ENCODE measurements around the gene NTSR1. TPM values are rescaled to one million over a fixed set of nuclear protein-coding genes. Genes with fewer than 3 reads are reported as not detected.
A peak's percentile ranks its signal among the peaks of the same experiment; 100 is the strongest.

The NTSR1 gene
- total and polyA plus RNA-seq, 2 of the 13 experiments (the other 11 are each of a cell fraction or from before 2014, with no cell fraction given) = 0.09 to 0.12 TPM

GRCh38 chr20:62782149-62782892, 73.7 kb downstream of the NTSR1 start:
- peak; percentile 65 for FAIRE-seq
- WGBS (ENCODE audit: low lambda C conversion rate) = 39% methylated on average over 18 of the region's 18 CpGs
- Histone ChIP-seq H2AFZ (ENCODE audit: low read length) (no peak overlapping the region), H3K4me3 (replicated peaks in 1 of 3; ENCODE audit: insufficient read depth in 1 of 3, low read depth in 2 of 3, low read length in 3 of 3) (no peak overlapping the region), H3K79me2 (ENCODE audit: insufficient read depth, low read length) (no peaks in the 10 kb centered on the region), H3K9me3 (ENCODE audit: low read length) (no peaks in the 10 kb centered on the region), H3K4me2 (ENCODE audit: low read depth, low read length) (no peak overlapping the region), H4K20me1 (ENCODE audit: insufficient read depth, low read length) (no peaks in the 10 kb centered on the region), H3K36me3 (replicated peaks in 1 of 2; ENCODE audit: control insufficient read depth in 1 of 2, insufficient read depth in 2 of 2, low read length in 2 of 2) (no peaks in the 10 kb centered on the region), H3K9ac (ENCODE audit: insufficient read depth, low read depth, low read length) (no peak overlapping the region), H3K27ac (ENCODE audit: extremely low read length, insufficient read depth, low read length) (no peak overlapping the region), H3K4me1 (ENCODE audit: insufficient read depth, low read length) (peaks cover 28% of the 10 kb centered on the region), H3K27me3 (ENCODE audit: control insufficient read depth in 1 of 2, insufficient read depth in 2 of 2, low read length in 2 of 2) (peaks cover 20 to 70% of the 10 kb centered on the region in 2 experiments)
- BruUV-seq (replicated peaks) = no TSS peak
- ATAC-seq = peak; percentile 53
- in situ Hi-C loops (cut with HindIII; ENCODE audit: extremely low pct_ligation_motif_present, low pct_unique_long_range_greater_than_20kb) (loop anchor here (25.0 kb wide), 1 partner anchor 270 kb away; no protein-coding TSS in a partner anchor), intact Hi-C loops (cut with micrococcal nuclease; ENCODE audit: unreplicated experiment) (no loop called here)
- DNase-seq (ENCODE audit: low spot score) = peak; percentile 53
- POLR2A ChIA-PET = interaction anchor here (1.9 kb wide), 1 partner anchor 12 kb away, joined by 9 read pairs; no protein-coding TSS in a partner anchor
- CTCF ChIA-PET (ENCODE audit: low intra/inter-chr PET ratio, low total read pairs) = interaction anchor here (0.7 to 1.7 kb wide), 2 partner anchors 9 to 114 kb away, joined by 3 to 8 read pairs; no protein-coding TSS in a partner anchor
- no peak for TF ChIP-seq ETV6 (CRISPR knock-in tag; conservative IDR thresholded peaks at IDR 0.05)
- no peak for TF ChIP-seq NCOR1 (IDR thresholded peaks at IDR 0.05; ENCODE audit: borderline replicate concordance, low read length)
- no peak for TF ChIP-seq HDAC2 (CRISPR knock-in tag; IDR thresholded peaks at IDR 0.05)
- 0 out of 2 replicates have a peak, but pooled peaks have one; percentile 16 for TF ChIP-seq MXD1 (CRISPR knock-in tag; IDR thresholded peaks at IDR 0.05)
- no peak for TF ChIP-seq PLSCR1 (CRISPR knock-in tag; IDR thresholded peaks at IDR 0.05; ENCODE audit: borderline replicate concordance)
- no peak for TF ChIP-seq POLR2AphosphoS5 (IDR thresholded peaks at IDR 0.05; ENCODE audit: low read depth, low read length)
- TF ChIP-seq ZNF652 (CRISPR knock-in tag; IDR thresholded peaks at IDR 0.05; ENCODE audit: borderline replicate concordance, low read depth) = no peak
- no peak for TF ChIP-seq PBX2 (CRISPR knock-in tag; IDR thresholded peaks at IDR 0.05)
- TF ChIP-seq ZNF746 (CRISPR knock-in tag; IDR thresholded peaks at IDR 0.05) = no peak
- no peak for TF ChIP-seq RBAK (CRISPR knock-in tag; IDR thresholded peaks at IDR 0.05)
- TF ChIP-seq ZNF292 (CRISPR knock-in tag; IDR thresholded peaks at IDR 0.05; ENCODE audit: borderline replicate concordance, low read depth) = no peak
- TF ChIP-seq SP5 (CRISPR knock-in tag; IDR thresholded peaks at IDR 0.05; ENCODE audit: borderline replicate concordance, low read depth) = no peak
- no peak for TF ChIP-seq PLRG1 (conservative IDR thresholded peaks at IDR 0.05)
- no peak for TF ChIP-seq ZNF275 (CRISPR knock-in tag; IDR thresholded peaks at IDR 0.05; ENCODE audit: borderline replicate concordance)
- peak; percentile 48; the same call in 1 of the 2 replicates for TF ChIP-seq NFYB (CRISPR knock-in tag; IDR thresholded peaks at IDR 0.05)
- no peak for TF ChIP-seq FOXK2 (IDR thresholded peaks at IDR 0.05)
- no peak for TF ChIP-seq DZIP1 (CRISPR knock-in tag; IDR thresholded peaks at IDR 0.05)
- TF ChIP-seq ZNF598 (CRISPR knock-in tag; IDR thresholded peaks at IDR 0.05; ENCODE audit: borderline replicate concordance) = 0 out of 2 replicates have a peak, but pooled peaks have one; percentile 29
- TF ChIP-seq ZNF549 (CRISPR knock-in tag; IDR thresholded peaks at IDR 0.05) = no peak
